PFSK-1 (cell line): ENCODE data around the gene ZFAND5.

Experiments used
- FOXP2 ChIP-seq: optimal IDR thresholded peaks from 2 replicates; pipeline ENCODE3; 2011; ENCODE audit warnings: borderline replicate concordance, control low read depth, inconsistent platforms; ENCODE audit not compliant: insufficient read depth; ENCODE audit errors: extremely low read length, extremely low read depth
- POLR2AphosphoS5 ChIP-seq: IDR thresholded peaks from 2 replicates; pipeline ENCODE4 v1.6.1; 2012; ENCODE audit warnings: low read depth, mild to moderate bottlenecking, control low read depth, low read length, moderate library complexity
- SIN3A ChIP-seq: IDR thresholded peaks from 2 replicates; pipeline ENCODE4 v1.6.1; 2012; ENCODE audit warnings: mild to moderate bottlenecking, low read length, moderate library complexity, borderline replicate concordance; ENCODE audit not compliant: insufficient read depth
- TAF1 ChIP-seq: IDR thresholded peaks from 2 replicates; pipeline ENCODE4 v1.6.1; 2012; ENCODE audit warnings: low read length, control low read depth, borderline replicate concordance; ENCODE audit not compliant: insufficient read depth
- TF ChIP-seq, protein P1 (sequence below), 2 experiments: IDR thresholded peaks; 2 replicates each; pipeline versions ENCODE4 v1.6.1 to v1.8.0; 2011 to 2012; ENCODE audit warnings: low read depth in 2 of 2, low read length in 2 of 2, control low read depth in 1 of 2, inconsistent platforms in 1 of 2, mild to moderate bottlenecking in 1 of 2, moderate library complexity in 1 of 2; ENCODE audit not compliant: insufficient read depth in 1 of 2

The ZFAND5 gene

DNA sequence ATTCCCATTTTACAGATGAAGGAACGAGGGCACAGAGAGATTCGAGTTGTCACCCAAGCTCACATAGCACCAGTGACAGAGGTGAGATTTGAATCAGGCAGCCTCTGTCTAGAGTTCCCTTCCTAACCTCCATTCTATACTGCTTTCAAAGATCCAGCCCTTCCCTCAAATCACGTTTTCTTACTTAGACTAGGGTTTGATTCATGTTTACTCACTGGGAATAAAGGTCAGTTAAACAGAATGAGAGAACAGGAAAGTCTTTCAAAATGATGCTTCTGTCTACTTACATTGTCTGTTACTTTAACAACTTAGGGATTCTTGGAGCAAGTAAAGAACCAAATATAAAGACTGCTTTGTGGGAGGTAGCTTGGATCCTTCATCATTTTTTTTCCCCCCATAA lies 40.0 kb downstream of the ZFAND5 start:
- TF ChIP-seq, protein P1, sequence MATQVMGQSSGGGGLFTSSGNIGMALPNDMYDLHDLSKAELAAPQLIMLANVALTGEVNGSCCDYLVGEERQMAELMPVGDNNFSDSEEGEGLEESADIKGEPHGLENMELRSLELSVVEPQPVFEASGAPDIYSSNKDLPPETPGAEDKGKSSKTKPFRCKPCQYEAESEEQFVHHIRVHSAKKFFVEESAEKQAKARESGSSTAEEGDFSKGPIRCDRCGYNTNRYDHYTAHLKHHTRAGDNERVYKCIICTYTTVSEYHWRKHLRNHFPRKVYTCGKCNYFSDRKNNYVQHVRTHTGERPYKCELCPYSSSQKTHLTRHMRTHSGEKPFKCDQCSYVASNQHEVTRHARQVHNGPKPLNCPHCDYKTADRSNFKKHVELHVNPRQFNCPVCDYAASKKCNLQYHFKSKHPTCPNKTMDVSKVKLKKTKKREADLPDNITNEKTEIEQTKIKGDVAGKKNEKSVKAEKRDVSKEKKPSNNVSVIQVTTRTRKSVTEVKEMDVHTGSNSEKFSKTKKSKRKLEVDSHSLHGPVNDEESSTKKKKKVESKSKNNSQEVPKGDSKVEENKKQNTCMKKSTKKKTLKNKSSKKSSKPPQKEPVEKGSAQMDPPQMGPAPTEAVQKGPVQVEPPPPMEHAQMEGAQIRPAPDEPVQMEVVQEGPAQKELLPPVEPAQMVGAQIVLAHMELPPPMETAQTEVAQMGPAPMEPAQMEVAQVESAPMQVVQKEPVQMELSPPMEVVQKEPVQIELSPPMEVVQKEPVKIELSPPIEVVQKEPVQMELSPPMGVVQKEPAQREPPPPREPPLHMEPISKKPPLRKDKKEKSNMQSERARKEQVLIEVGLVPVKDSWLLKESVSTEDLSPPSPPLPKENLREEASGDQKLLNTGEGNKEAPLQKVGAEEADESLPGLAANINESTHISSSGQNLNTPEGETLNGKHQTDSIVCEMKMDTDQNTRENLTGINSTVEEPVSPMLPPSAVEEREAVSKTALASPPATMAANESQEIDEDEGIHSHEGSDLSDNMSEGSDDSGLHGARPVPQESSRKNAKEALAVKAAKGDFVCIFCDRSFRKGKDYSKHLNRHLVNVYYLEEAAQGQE (IDR thresholded peaks at IDR 0.05; ENCODE audit: insufficient read depth in 1 of 2, low read depth in 2 of 2, low read length in 2 of 2): no peak
- TF ChIP-seq POLR2AphosphoS5 (no peak), TAF1 (no peak), FOXP2 (no peak), SIN3A (no peak)

DNA sequence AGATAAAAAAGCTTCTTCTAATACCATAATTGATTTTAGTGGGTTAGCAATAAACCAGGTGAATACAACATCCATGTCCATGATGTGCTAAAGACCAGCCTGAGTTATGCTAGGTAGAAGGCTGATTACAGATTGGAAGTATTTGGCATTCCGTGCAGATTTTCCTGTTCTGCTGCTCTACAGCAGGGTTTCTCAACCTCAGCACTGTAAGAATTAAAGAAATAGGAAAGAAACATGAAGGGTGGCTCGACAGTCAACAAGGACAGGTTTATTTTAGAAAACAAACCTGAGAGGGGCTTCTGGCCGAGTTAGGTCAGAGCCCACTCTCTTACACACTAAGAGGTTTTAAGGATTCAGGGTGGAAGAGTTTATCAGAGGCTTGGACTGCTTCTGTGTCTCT lies 42.3 kb downstream of the ZFAND5 start:
- TF ChIP-seq, protein P1 (IDR thresholded peaks at IDR 0.05; ENCODE audit: insufficient read depth in 1 of 2, low read depth in 2 of 2, low read length in 2 of 2): no peak
- TF ChIP-seq SIN3A: no peak
- no peak for TF ChIP-seq POLR2AphosphoS5
- TF ChIP-seq FOXP2: no peak
- no peak for TF ChIP-seq TAF1

DNA sequence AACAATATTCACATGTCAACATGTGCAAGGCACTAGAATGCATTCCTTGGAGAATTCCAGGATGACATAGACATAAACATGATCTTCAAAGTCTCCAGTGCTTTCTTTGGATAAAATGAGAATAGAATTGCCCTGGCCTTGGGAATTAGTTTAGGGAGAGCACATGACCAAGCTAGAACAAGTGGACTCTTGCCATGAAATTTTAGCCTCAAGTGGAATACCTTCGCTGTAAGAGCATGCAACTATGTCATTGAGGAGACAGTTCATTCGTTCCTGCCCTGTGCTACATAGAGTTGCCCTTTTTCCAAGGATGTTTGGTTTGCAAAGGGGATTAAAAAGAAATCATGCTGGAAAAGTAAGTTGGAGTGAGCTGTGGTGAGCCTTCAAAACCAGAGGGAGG lies 42.7 kb downstream of the ZFAND5 start:
- TF ChIP-seq SIN3A: no peak
- no peak for TF ChIP-seq TAF1
- TF ChIP-seq, protein P1 (IDR thresholded peaks at IDR 0.05; ENCODE audit: insufficient read depth in 1 of 2, low read depth in 2 of 2, low read length in 2 of 2): no peak
- no peak for TF ChIP-seq POLR2AphosphoS5
- no peak for TF ChIP-seq FOXP2

DNA sequence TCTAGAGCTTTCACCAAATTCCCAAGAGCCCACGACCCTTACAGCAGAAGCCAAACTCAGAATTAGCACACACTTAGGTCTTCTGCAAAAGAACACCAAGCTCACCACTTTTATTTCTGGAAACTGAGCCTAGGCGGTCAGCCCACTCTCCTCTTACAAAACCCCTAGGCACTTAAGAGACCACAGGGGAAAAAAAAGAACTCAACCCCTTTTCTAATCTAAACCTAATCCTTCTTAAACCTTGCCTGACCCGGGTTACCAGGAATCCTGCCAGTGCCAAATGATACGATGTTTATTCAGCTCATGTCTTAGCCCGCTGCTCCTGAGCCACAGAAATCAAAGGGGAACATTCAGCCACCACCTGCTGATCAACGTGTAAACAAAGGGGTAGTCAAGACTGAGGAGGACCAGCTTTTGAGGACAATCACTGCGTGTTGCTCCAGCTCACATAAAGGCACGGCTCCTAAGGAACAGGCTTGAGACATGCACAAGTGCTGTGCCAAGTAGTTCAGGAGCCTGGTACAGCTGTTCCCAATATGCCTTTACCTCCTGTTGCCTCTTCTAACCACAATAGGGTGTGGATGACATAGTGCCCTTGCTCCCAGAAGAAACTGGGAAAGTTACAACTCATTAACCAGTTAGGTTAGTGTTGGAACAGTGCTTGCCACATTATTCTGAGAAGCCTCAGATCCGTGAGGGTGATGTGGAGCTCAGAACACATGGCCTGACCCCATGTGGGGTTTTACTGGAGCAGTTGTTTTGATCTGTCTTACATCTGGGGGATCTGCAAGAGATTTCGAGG lies 49.3 kb downstream of the ZFAND5 start:
- TF ChIP-seq, protein P1 (IDR thresholded peaks at IDR 0.05; ENCODE audit: insufficient read depth in 1 of 2, low read depth in 2 of 2, low read length in 2 of 2): no peak
- no peak for TF ChIP-seq POLR2AphosphoS5
- no peak for TF ChIP-seq FOXP2
- TF ChIP-seq SIN3A: no peak
- TF ChIP-seq TAF1: no peak
